ENCODE results near the gene LRRN4CL. TPM values are rescaled to one million over a fixed set of nuclear protein-coding genes. Genes with fewer than 3 reads are reported as not detected.

The LRRN4CL gene
- total and polyA plus RNA-seq, 7 donors = 1.8 to 4.8 (median 3.0) TPM

- H3K9me3 ChIP-seq = no peaks in the 10 kb centered on the region
- DNase-seq (peak; percentile 87 to 91), ATAC-seq (peak; percentile 65 to 78 (median 68))
- peak within 1 kb of the TSS; percentile 76 for H3K4me3 ChIP-seq
- no peaks in the 10 kb centered on the region for H3K27me3 ChIP-seq (ENCODE audit: insufficient read depth in 3 of 3, low read length in 2 of 3)
- peaks cover 5 to 35% of the 10 kb centered on the region in 2 donors for H3K36me3 ChIP-seq (ENCODE audit: insufficient read depth in 1 of 2, low read depth in 1 of 2)
- H3K27ac ChIP-seq = peak within 1 kb of the TSS; percentile 98
- intact Hi-C loops (cut with DNase I) = loop anchor here (5.0 kb wide), 2 partner anchors 34 to 39 kb away; partner anchors contain the start of gene POLR2G (in 1 of the 2)
- 0 to 2% (median 0%) methylated on average over 28 to 29 of the region's 29 CpGs for WGBS, 3 donors
- no peak for TF ChIP-seq CTCF (IDR thresholded peaks at IDR 0.05)
- H3K4me1 ChIP-seq = peaks cover 38% of the 10 kb centered on the region
Measured at GRCh38 chr11:62728171-62728988, 39.0 kb upstream of the LRRN4CL start, which contains the start of gene TTC9C. Gene TTC9C, plus strand, starts transcription at chr11:62728486. Its CDS starts 363 bp downstream, at chr11:62728849.

GRCh38 chr11:62727872-62728170 is 38.5 kb upstream of the LRRN4CL start:
- peak; percentile 81 to 86 (median 82) for ATAC-seq

DNA sequence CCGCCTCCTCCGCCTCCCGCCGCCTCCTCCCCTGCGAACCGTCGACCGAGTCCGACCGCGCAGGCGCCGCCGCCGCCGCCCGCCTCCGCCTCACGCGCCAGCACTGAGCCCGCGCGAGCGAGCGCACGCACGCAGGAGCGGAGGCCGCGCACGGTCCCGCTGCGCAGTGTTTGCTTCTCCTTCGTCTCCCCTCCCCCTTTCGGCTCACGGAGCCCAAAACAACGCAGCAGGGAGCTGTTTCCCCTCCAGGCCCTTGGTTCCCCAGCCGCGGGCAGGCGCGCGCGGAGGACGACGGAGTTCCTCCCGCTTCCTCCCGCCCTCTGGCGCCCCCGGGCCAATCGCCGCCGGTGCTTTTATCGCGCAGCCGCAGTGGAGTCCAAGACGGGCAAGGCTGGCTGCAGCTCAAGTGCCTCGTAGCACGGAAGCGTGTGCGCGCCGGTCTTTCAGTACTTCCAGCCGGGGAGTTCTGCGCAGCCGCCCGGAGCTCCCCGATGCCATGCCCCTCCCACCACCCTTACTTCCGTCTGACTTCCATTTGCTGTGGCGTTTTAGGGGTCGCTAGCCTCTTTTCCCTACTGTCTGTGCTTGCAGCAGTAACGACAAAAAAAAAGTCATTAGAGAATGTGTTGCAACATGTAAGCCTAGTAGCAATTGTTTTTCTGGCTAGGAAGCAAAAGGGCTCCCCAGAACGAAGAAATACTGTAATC is 38.0 kb upstream of the LRRN4CL start, which contains the start of gene HNRNPUL2:
HNRNPUL2 (minus strand) TSS at position 293 of the 707 bp plus-strand sequence. CDS start 301 bp downstream, outside the sequence.
- intact Hi-C loops (cut with DNase I) = loop anchor here (5.0 kb wide), 2 partner anchors 35 to 40 kb away; partner anchors contain the start of gene POLR2G (in 1 of the 2)
- Histone ChIP-seq H3K36me3 (ENCODE audit: insufficient read depth in 1 of 2, low read depth in 1 of 2) (peaks cover 7 to 36% of the 10 kb centered on the region in 2 donors), H3K9me3 (no peaks in the 10 kb centered on the region), H3K4me3 (peak within 1 kb of the TSS; percentile 76), H3K4me1 (peaks cover 38% of the 10 kb centered on the region), H3K27ac (peak within 1 kb of the TSS; percentile 98), H3K27me3 (ENCODE audit: insufficient read depth in 3 of 3, low read length in 2 of 3) (no peaks in the 10 kb centered on the region)
- no peak for TF ChIP-seq CTCF (IDR thresholded peaks at IDR 0.05)
- 0% methylated on average over 48 to 72 of the region's 72 CpGs for WGBS, 3 donors
- peak; percentile 99 for DNase-seq
- peak; percentile 92 to 94 (median 94) for ATAC-seq

More at GRCh38 chr11:62727872-62728170, 38.5 kb upstream of the LRRN4CL start:
- WGBS, 3 donors = 0% methylated on average over 20 of the region's 20 CpGs
- TF ChIP-seq CTCF (IDR thresholded peaks at IDR 0.05) = no peak
- Histone ChIP-seq H3K27me3 (ENCODE audit: insufficient read depth in 3 of 3, low read length in 2 of 3) (no peaks in the 10 kb centered on the region), H3K4me1 (peaks cover 38% of the 10 kb centered on the region), H3K9me3 (no peaks in the 10 kb centered on the region), H3K36me3 (ENCODE audit: insufficient read depth in 1 of 2, low read depth in 1 of 2) (peaks cover 7 to 35% of the 10 kb centered on the region in 2 donors), H3K4me3 (peak overlapping the region; percentile 76), H3K27ac (peak overlapping the region; percentile 98)
- intact Hi-C loops (cut with DNase I) = loop anchor here (5.0 kb wide), 2 partner anchors 34 to 39 kb away; partner anchors contain the start of gene POLR2G (in 1 of the 2)
- DNase-seq = peak; percentile 78 to 86

GRCh38 chr11:62726915-62727164 is 37.5 kb upstream of the LRRN4CL start:
- DNase-seq (no peak), ATAC-seq (no peak)
- WGBS, 3 donors = 0 to 1% (median 1%) methylated on average over 29 to 37 of the region's 37 CpGs
- Histone ChIP-seq H3K27ac (peak overlapping the region; percentile 98), H3K9me3 (no peaks in the 10 kb centered on the region), H3K27me3 (ENCODE audit: insufficient read depth in 3 of 3, low read length in 2 of 3) (no peaks in the 10 kb centered on the region), H3K4me1 (peaks cover 38% of the 10 kb centered on the region), H3K4me3 (peak overlapping the region; percentile 76), H3K36me3 (ENCODE audit: insufficient read depth in 1 of 2, low read depth in 1 of 2) (peaks cover 7 to 41% of the 10 kb centered on the region in 2 donors)
- intact Hi-C loops (cut with DNase I) = loop anchor here (5.0 kb wide), 2 partner anchors 35 to 40 kb away; partner anchors contain the start of gene POLR2G (in 1 of the 2)
- TF ChIP-seq CTCF (IDR thresholded peaks at IDR 0.05) = no peak
